ENCODE data around the gene FIGLA.

Gene FIGLA

DNA sequence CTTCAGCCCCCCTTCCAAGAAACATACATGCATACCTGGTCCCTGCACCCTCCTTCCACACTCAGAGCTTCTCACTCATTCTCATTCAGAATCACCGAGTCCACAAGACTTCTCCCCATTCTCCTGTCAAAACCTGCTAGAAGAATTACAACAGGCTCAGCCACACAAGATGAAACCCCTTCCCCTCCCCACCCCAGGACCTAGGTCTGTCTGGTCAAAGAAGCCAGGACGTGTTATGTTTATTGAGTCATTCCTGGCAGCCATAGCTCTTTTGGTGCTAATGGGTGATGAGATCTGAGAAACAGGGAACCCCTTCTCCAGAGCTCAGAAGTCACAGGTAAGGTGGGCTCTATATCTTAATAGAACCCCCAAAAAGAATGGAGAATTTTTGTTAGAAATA lies 21.0 kb downstream of the FIGLA start:
- no peak for DNase-seq

- peak; percentile 43 for DNase-seq
Measured at GRCh38 chr2:70768590-70769085, 21.8 kb downstream of the FIGLA start.

- DNase-seq, result peak; percentile 62
Measured at GRCh38 chr2:70767699-70768589, 22.5 kb downstream of the FIGLA start, which contains the start of gene ADD2. TSS of gene ADD2 (minus strand) at chr2:70768200. CDS start at chr2:70706408, 61,792 bp downstream.

DNA sequence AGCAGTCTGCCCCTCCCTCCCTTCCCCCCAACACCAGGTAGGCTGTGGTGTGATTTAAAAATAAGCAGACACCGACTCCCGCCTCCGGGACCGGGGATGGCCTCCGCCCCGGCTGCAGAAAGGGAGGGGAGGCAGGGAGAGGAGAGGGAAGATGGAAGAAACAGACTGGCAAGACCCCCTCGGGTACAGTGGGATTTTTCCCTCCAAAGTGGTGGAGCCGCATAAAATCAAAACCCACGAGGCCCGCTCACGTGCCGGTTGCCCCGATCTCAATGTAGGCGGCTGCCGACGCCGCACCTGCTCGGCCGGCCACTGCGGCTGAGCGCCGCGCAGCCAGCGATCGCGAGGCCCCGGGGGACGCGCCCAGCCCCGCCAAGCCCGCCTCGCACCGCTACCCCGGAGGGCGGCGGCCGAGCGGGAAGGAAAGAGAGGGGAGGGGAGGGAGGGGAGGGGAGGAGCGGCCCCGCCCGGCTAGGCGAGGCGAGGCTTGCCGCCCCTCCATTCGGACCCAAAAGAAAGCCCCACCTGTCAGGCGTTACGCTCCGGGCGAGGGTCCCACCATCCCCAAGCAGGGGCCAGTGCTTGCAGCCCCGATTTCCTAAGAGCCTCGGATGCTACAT lies 23.3 kb downstream of the FIGLA start:
- peak; percentile 78 for DNase-seq

DNA sequence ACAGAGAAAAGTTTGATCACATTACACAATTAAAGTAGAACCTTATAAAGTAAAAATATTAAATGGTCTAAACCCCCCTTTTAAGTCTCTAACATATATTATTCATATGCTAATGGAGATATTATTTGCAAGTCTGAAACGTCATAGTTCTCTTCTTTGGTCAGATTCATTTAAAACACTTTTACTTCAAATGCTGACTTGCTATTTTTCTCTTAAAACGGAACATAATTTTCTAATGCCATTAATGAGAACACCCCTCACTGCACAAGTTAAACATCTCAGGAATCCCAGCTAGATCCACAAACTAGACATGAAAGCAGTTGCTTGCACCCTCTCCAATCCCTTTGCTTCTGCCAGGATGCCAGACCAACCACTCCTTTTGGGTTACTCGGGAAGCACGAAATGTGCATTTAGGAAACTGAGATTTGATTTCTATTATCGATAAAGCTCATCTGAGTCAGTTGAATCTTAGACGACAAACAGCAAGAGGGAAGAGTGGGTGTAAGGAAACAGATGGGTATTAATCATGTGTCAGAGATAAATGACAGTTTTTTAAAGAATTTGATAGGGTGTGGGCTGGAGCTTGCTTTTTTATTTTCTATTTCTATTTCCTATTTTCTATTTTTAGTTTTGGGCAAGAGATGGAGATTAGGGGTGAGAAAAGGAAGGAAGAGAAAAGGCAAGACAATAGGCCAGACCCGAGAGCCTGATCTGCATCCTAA lies 23.9 kb downstream of the FIGLA start:
- DNase-seq, result no peak

DNA sequence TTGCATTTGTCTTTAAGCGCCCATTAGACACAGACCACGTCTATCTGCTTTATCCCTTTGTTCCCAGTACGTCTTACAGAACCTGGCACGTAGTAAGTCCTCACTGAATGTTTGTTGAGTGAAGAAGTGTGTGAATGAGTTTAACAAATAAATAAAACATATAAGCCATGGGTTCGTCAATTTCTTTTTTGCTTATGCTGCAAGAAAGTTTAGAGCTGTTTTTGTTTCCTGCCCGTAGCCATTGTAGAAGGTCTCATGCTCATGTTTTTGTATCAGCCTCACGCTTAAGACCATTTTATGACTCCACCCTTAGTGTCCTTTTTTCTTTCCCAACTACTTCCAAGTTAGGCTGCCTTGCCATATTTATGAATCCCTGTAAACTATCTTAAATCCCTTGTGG lies 24.9 kb downstream of the FIGLA start:
- no peak for DNase-seq

DNA sequence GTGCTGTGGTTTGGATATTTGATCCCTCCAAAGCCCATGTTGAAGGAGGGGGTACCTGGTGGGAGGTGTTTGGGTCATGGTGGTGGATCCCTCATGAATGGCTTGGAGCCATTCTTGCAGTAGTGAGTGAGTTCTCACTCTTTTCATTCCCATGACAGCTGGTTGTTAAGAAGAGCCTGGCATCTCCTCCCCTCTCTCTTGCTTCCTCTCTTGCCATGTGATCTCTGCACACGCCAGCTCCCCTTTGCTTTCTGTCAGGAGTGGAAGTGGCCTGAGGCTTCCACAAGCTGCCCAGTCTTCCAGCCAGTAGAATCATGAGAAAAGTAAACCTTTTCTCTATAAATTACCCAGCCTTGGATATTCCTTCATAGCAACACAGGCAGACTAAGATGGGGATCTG lies 31.0 kb downstream of the FIGLA start:
- DNase-seq, result no peak

DNA sequence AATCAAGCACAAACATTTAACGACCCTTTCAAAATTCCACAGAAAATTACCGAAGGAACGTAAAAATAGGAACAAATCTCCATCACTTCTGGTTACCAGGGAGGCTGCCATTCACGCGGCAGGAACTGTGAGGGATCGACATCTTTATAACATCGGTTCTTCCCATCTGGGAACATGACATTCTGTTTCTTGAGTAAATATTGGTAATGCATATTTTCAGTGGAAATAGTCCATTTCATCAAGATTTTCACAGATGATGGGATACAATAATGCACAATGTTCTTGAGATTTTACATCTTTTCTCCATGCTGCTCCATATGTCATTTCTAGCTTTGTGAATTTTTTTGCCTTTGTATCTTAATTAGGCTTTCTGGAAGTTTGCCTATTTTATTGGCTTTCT lies 32.5 kb downstream of the FIGLA start:
- DNase-seq, result no peak

GRCh38 chr2:70757360-70757759 lies 33.1 kb downstream of the FIGLA start:
- DNase-seq, result no peak

GRCh38 chr2:70756128-70756527 lies 34.3 kb downstream of the FIGLA start:
- DNase-seq, result no peak

DNA sequence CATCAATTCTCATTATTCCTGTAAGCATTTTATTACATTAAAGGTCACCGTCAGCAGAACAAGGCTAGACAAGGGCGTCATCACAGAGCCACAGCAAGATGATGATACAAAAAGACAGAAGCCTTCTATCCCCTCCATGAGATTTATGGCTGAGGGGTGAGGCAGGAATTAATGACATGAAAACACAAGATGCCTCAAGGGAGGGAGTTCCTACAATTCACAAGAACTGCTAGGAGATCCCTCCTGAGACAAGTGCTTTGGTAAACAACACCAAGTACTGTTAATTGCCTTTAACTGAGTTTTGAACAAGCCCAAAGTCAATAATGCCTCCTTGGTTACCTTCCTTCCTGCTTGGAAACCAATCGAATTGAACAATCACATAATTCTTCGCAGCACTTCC lies 36.5 kb downstream of the FIGLA start:
- DNase-seq, result no peak

- no peak for DNase-seq
Measured at GRCh38 chr2:70753031-70753430, 37.4 kb downstream of the FIGLA start.

GRCh38 chr2:70752396-70752795 lies 38.0 kb downstream of the FIGLA start:
- no peak for DNase-seq

GRCh38 chr2:70751881-70752280 lies 38.6 kb downstream of the FIGLA start:
- DNase-seq, result no peak

- DNase-seq, result no peak
Measured at GRCh38 chr2:70750320-70750719, 40.1 kb downstream of the FIGLA start.

DNA sequence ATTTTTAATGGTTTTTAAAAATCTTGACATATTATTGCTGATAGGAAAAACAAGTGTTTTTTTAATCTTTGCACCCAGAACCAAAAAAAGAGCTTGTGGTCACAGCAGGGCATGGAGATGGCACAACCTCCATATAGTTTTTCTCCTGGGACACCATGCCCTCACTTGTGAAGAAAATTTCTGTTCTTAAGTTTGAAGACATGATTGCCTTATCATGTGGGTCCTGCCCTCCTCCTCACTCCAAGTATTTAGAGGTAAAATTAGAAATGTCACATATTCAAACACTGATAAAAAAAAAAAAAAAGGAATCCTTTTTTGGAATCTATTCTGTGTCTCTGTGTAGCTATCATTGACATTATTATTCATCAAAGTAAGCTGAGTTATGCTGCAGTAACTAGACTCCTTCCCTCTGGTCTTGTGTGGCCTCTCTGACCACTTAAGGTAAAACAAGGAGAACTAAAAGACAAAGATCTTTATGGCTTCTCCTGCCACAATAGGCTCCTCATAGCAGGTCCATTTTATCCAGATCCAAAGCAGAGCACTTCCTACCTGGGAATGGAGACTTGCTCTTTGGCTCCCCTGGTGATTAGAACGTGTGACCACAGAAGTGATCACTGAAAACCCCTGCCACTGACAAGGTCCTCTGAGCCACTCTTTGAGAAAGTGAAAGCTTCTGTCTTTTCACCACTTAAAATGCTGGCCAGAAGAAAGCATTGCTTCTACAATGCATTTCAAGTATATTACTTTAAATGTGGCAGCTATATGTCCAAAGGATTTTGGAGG lies 42.2 kb downstream of the FIGLA start:
- DNase-seq, result no peak

DNA sequence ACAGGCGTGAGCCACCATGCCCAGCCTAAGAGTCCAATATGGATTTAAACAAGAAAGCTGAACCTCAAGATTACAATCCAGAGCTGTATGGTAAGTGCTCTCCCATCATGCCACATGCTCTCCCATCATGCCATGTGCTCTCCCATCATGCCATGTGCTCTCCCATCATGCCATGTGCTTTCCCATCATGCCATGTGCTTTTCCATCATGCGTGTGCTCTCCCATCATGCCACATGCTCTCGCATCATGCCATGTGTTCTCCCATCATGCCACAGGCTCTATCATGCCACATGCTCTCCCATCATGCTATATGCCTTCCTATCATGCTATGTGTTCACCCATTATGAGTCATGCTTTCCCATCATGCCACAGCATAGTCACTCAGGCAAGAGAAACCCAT lies 43.2 kb downstream of the FIGLA start:
- no peak for DNase-seq

DNA sequence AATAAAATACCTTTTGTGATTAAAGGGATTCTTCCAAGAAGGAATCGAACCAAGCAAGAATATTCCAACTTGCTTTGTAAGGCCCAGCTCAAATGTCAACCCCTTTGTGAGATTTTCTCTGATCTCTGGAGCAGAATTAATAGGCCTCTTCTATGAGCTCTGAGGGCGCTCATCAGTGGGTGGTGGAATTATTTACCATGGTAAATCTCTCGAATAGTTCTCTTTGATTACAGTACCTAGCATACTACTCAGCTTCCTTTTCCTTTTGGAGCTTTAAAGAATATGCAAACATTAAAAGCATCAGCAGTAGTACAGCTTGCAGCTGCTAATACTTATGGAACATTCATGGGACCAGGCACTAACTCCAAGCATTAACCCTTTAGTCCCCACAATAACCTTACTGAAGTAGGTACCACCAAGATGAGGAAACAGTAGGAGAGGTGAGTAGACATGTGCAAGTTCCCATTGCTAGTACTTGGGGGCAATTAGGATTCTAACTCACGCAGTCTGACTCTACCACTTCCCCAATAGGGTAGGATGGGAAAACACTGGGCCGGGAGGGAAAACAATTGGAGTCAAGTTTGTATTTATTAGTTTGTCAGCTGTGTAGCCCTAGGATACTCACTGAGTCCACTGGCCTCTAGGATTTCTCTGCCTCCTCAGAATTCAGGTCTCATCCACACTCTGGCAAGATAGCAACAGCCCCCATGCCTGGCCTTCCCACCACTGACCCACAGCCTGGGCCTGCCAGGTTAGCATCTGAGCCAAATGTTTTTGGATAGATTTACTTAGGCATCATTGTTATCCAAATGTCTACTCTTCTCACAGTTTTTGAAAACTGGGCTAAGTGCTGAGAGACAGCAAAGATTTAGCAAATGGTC lies 44.1 kb downstream of the FIGLA start:
- peak; percentile 43 for DNase-seq

DNA sequence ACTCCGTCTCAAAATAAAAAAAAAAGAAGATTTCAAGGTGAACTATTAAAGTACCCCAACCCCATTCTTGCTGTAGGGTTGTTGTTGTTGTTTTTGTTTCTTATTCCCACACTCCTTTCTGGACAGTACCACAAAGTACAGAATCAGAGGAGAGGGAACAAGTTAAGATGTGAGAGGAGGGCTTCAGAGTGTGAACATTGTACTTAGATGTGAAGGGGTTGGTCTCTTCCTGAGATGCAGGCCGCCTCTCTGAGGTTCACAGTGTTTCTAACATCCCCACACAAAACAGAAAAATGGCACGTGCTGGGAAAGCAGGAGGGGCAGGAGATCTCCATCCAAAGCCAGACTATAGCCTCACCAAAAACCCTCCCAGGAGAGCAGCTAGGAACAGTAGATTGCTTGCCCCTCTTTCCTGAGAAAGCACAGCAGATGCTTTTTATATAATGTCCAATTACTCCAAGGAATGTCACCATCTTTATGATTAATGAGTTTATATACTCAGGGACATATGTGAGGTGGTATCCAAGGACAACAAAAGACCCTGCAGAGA lies 45.1 kb downstream of the FIGLA start:
- peak; percentile 38 for DNase-seq

GRCh38 chr2:70744397-70744796 lies 46.0 kb downstream of the FIGLA start:
- no peak for DNase-seq

- no peak for DNase-seq
Measured at GRCh38 chr2:70743677-70744076, 46.8 kb downstream of the FIGLA start.

Measured in NCI-H2171 treated with DMSO at 0.1 percent for 48 hours (cell line).